KMS-11 (cell line): ENCODE measurements around the gene ZBTB40.
A peak's percentile ranks its signal among the peaks of the same experiment; 100 is the strongest.

Experiments used
- H2AFZ ChIP-seq: fragments of 200-600 bp; sonication (generic); 2 replicates; pipeline ENCODE4 v1.6.1; 2016; ENCODE audit warnings: antibody characterized with exemption, mixed run types, low read depth
- H3K27ac ChIP-seq: fragments of 200-600 bp; sonication (generic); 2 replicates; pipeline ENCODE4 v1.6.1; 2016; ENCODE audit warnings: mild to moderate bottlenecking, mixed run types
- H3K27me3 ChIP-seq: fragments of 200-600 bp; sonication (generic); 2 replicates; pipeline ENCODE4 v1.6.1; 2017; ENCODE audit warnings: mild to moderate bottlenecking, low read depth, mixed run types, moderate library complexity; ENCODE audit not compliant: insufficient read depth
- H3K36me3 ChIP-seq: fragments of 200-600 bp; sonication (generic); 2 replicates; pipeline ENCODE4 v1.6.1; 2017; ENCODE audit warnings: mild to moderate bottlenecking, mixed run types; ENCODE audit not compliant: insufficient read depth
- H3K4me1 ChIP-seq: fragments of 200-600 bp; sonication (generic); 2 replicates; pipeline ENCODE4 v1.6.1; 2016; ENCODE audit warnings: mild to moderate bottlenecking, low read depth, mixed run types; ENCODE audit not compliant: poor library complexity, severe bottlenecking
- H3K4me2 ChIP-seq: fragments of 200-600 bp; sonication (generic); 2 replicates; pipeline ENCODE4 v1.7.0; 2016; ENCODE audit warnings: mild to moderate bottlenecking, mixed run types
- H3K4me3 ChIP-seq: fragments of 200-600 bp; sonication (generic); IDR thresholded peaks from 2 replicates; pipeline ENCODE4 v1.6.1; 2017; ENCODE audit warnings: low read depth, low read length, mixed read lengths; ENCODE audit not compliant: insufficient read depth
- H3K79me2 ChIP-seq: fragments of 200-600 bp; sonication (generic); 2 replicates; pipeline ENCODE4 v1.6.1; 2016; ENCODE audit warnings: low read depth, mixed run types; ENCODE audit not compliant: insufficient read depth
- H3K9ac ChIP-seq: fragments of 200-600 bp; sonication (generic); 2 replicates; pipeline ENCODE4 v1.6.1; 2016; ENCODE audit warnings: mild to moderate bottlenecking, mixed run types
- H4K20me1 ChIP-seq: fragments of 200-600 bp; sonication (generic); 2 replicates; pipeline ENCODE4 v1.6.1; 2016; ENCODE audit warnings: mild to moderate bottlenecking, mixed run types; ENCODE audit not compliant: insufficient read depth
- TF ChIP-seq, protein P1 (sequence below): fragments of 200-600 bp; sonication (generic); conservative IDR thresholded peaks from 2 replicates; pipeline ENCODE4 v1.6.1; 2017; ENCODE audit warnings: low read depth, mild to moderate bottlenecking, antibody characterized with exemption, low read length, moderate library complexity, mixed read lengths

ZBTB40 gene, protein sequence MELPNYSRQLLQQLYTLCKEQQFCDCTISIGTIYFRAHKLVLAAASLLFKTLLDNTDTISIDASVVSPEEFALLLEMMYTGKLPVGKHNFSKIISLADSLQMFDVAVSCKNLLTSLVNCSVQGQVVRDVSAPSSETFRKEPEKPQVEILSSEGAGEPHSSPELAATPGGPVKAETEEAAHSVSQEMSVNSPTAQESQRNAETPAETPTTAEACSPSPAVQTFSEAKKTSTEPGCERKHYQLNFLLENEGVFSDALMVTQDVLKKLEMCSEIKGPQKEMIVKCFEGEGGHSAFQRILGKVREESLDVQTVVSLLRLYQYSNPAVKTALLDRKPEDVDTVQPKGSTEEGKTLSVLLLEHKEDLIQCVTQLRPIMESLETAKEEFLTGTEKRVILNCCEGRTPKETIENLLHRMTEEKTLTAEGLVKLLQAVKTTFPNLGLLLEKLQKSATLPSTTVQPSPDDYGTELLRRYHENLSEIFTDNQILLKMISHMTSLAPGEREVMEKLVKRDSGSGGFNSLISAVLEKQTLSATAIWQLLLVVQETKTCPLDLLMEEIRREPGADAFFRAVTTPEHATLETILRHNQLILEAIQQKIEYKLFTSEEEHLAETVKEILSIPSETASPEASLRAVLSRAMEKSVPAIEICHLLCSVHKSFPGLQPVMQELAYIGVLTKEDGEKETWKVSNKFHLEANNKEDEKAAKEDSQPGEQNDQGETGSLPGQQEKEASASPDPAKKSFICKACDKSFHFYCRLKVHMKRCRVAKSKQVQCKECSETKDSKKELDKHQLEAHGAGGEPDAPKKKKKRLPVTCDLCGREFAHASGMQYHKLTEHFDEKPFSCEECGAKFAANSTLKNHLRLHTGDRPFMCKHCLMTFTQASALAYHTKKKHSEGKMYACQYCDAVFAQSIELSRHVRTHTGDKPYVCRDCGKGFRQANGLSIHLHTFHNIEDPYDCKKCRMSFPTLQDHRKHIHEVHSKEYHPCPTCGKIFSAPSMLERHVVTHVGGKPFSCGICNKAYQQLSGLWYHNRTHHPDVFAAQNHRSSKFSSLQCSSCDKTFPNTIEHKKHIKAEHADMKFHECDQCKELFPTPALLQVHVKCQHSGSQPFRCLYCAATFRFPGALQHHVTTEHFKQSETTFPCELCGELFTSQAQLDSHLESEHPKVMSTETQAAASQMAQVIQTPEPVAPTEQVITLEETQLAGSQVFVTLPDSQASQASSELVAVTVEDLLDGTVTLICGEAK

DNA sequence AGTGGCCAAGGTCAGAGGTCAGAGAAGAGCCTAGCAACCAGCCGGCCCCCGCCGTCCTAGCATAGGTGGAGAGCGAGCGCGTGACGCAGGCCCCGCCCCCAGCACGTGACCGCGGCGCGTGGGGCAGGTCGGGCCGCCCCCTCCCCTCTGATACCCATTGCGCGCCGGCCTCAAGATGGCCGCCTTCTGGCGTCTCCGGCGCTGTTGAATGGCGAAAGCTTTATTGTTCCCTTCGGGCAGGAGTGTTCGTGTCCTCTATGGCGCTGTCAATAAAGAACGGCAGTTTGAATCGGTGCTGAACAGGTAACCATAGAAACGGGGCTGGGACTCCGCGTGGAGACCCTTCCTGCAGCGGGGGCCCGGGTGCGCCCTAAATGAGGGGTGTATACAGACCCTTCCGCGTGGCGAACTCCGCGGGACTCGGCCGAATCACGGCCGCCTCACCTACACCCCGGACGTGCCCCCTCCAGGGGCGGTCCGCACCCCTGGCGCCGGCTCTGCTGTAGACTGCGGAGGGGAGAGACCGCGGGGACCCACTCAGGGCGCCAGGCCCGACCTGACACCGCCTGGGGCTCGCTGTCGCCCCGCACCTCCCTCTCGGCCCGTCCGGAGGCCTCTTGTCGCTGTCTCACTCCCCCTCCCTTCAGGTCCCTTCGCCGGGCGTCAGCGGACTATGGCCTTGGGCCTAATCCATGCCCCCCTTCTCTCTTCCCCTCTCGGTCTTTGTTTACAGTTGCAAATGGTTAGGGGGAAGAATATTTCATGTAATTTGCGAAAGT is at the start of gene ZBTB40:
Gene ZBTB40 (plus strand): TSS at position 150 of the 779 bp plus-strand sequence. CDS start 38,098 bp downstream, outside the sequence.
- H4K20me1 ChIP-seq, result no peaks in the 10 kb centered on the region
- H2AFZ ChIP-seq, result peak within 1 kb of the TSS; percentile 97
- no peaks in the 10 kb centered on the region for H3K36me3 ChIP-seq
- TF ChIP-seq, protein P1, sequence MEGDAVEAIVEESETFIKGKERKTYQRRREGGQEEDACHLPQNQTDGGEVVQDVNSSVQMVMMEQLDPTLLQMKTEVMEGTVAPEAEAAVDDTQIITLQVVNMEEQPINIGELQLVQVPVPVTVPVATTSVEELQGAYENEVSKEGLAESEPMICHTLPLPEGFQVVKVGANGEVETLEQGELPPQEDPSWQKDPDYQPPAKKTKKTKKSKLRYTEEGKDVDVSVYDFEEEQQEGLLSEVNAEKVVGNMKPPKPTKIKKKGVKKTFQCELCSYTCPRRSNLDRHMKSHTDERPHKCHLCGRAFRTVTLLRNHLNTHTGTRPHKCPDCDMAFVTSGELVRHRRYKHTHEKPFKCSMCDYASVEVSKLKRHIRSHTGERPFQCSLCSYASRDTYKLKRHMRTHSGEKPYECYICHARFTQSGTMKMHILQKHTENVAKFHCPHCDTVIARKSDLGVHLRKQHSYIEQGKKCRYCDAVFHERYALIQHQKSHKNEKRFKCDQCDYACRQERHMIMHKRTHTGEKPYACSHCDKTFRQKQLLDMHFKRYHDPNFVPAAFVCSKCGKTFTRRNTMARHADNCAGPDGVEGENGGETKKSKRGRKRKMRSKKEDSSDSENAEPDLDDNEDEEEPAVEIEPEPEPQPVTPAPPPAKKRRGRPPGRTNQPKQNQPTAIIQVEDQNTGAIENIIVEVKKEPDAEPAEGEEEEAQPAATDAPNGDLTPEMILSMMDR, result no peak
- H3K79me2 ChIP-seq, result peaks cover 5% of the 10 kb centered on the region; the same call in 1 of the 2 replicates
- H3K4me2 ChIP-seq, result peak within 1 kb of the TSS; percentile 87
- peak within 1 kb of the TSS; percentile 90 for H3K9ac ChIP-seq
- peak within 1 kb of the TSS; percentile 74 for H3K27ac ChIP-seq
- H3K27me3 ChIP-seq, result no peaks in the 10 kb centered on the region
- H3K4me1 ChIP-seq, result no peaks in the 10 kb centered on the region
- peak within 1 kb of the TSS; percentile 26 for H3K4me3 ChIP-seq

DNA sequence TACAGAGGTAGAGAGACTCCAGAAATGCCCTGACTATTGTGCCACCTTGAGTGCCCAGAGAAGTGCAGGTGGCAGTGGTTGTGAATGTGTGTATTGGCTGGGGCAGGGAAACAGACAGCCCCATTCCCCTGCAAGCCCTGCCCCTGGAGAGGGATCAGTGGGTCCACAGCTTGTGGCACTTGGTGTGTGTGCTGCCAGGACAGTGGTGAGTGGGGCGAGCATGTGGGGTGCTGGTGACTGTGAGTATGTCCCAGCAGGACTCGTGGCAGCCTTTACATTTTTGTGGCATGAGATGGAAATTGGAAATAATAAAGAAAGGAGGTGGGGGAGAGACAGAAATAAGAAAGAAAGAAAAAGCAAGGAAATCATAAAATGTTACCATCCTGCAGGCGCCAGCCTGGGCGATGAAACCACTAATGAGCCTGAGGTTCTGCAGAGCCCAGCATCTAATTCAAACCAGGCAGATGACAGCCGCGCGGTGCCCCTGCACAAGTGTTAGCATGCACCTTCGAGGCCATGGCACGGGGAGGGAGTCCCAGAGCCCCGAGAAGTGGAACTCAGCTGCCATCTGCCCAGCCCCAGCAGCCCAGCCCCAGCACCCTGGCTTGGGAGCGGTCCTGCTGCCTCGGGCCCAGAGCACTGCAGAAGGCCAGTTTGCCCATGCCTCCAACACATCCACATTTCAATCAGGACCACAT is 49.1 kb upstream of the ZBTB40 start:
- no peak overlapping the region for H2AFZ ChIP-seq
- no peaks in the 10 kb centered on the region for H3K36me3 ChIP-seq
- H4K20me1 ChIP-seq, result no peaks in the 10 kb centered on the region
- no peak overlapping the region for H3K27ac ChIP-seq
- no peak overlapping the region for H3K4me2 ChIP-seq
- no peaks in the 10 kb centered on the region for H3K4me1 ChIP-seq
- H3K4me3 ChIP-seq, result no peak overlapping the region
- peaks cover 93% of the 10 kb centered on the region for H3K27me3 ChIP-seq
- no peaks in the 10 kb centered on the region for H3K79me2 ChIP-seq
- H3K9ac ChIP-seq, result no peak overlapping the region
- TF ChIP-seq, protein P1, result no peak

DNA sequence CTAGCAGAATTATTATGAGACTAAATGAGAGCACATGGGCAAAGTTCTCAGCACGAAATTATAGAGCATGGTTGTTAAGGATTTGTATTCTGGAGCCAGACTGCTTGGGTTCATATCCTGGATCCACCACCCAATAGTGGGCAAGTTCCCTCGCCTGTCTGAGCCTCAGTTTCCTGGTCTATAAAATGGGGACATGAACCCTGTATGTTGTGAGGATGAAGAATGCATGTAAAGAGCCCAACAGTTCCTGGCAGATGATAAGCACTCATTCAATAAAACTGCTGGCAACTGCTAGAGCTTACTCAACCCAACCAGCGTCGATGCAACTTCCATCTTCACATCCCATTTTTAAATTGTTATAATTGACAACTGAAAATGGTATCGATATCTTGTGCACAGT is 47.2 kb upstream of the ZBTB40 start:
- no peaks in the 10 kb centered on the region for H3K79me2 ChIP-seq
- no peaks in the 10 kb centered on the region for H3K36me3 ChIP-seq
- H3K9ac ChIP-seq, result no peak overlapping the region
- no peaks in the 10 kb centered on the region for H3K4me1 ChIP-seq
- H3K27me3 ChIP-seq, result peaks cover 92% of the 10 kb centered on the region
- TF ChIP-seq, protein P1, result no peak
- no peak overlapping the region for H3K4me3 ChIP-seq
- no peak overlapping the region for H2AFZ ChIP-seq
- no peaks in the 10 kb centered on the region for H4K20me1 ChIP-seq
- H3K4me2 ChIP-seq, result no peak overlapping the region
- H3K27ac ChIP-seq, result no peak overlapping the region
